ENCODE results near the gene PTPRG. TPM values are rescaled to one million over a fixed set of nuclear protein-coding genes. Genes with fewer than 3 reads are reported as not detected.
A peak's percentile ranks its signal among the peaks of the same experiment; 100 is the strongest.

The PTPRG gene
- total RNA-seq, 2 donors from 2014 or later, result 26.0 to 26.3 TPM

GRCh38 chr3:61687206-61687605, 125.8 kb downstream of the PTPRG start:
- DNase-seq, result peak; percentile 29
- H3K27ac ChIP-seq, result no peak overlapping the region
- TF ChIP-seq, protein P1, sequence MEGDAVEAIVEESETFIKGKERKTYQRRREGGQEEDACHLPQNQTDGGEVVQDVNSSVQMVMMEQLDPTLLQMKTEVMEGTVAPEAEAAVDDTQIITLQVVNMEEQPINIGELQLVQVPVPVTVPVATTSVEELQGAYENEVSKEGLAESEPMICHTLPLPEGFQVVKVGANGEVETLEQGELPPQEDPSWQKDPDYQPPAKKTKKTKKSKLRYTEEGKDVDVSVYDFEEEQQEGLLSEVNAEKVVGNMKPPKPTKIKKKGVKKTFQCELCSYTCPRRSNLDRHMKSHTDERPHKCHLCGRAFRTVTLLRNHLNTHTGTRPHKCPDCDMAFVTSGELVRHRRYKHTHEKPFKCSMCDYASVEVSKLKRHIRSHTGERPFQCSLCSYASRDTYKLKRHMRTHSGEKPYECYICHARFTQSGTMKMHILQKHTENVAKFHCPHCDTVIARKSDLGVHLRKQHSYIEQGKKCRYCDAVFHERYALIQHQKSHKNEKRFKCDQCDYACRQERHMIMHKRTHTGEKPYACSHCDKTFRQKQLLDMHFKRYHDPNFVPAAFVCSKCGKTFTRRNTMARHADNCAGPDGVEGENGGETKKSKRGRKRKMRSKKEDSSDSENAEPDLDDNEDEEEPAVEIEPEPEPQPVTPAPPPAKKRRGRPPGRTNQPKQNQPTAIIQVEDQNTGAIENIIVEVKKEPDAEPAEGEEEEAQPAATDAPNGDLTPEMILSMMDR (IDR thresholded peaks at IDR 0.05), result no peak
- no peaks in the 10 kb centered on the region for H3K9me3 ChIP-seq
- no peaks in the 10 kb centered on the region for H3K27me3 ChIP-seq
- no peaks in the 10 kb centered on the region for H3K36me3 ChIP-seq
- H3K9ac ChIP-seq (ENCODE audit: low read depth in 2 of 2, low read length in 2 of 2), result no peak overlapping the region
- H3K4me3 ChIP-seq, result no peak overlapping the region
- intact Hi-C loops (cut with DNase I), result no loop called here
- H3K4me1 ChIP-seq, result no peaks in the 10 kb centered on the region

GRCh38 chr3:61687663-61688306, 126.4 kb downstream of the PTPRG start:
- no peak overlapping the region for H3K27ac ChIP-seq
- H3K4me1 ChIP-seq, result no peaks in the 10 kb centered on the region
- TF ChIP-seq, protein P1 (IDR thresholded peaks at IDR 0.05), result no peak
- intact Hi-C loops (cut with DNase I), result no loop called here
- no peak overlapping the region for H3K4me3 ChIP-seq
- DNase-seq, result no peak
- H3K9me3 ChIP-seq, result no peaks in the 10 kb centered on the region
- no peaks in the 10 kb centered on the region for H3K27me3 ChIP-seq
- no peaks in the 10 kb centered on the region for H3K36me3 ChIP-seq
- no peak overlapping the region for H3K9ac ChIP-seq (ENCODE audit: low read depth in 2 of 2, low read length in 2 of 2)

DNA sequence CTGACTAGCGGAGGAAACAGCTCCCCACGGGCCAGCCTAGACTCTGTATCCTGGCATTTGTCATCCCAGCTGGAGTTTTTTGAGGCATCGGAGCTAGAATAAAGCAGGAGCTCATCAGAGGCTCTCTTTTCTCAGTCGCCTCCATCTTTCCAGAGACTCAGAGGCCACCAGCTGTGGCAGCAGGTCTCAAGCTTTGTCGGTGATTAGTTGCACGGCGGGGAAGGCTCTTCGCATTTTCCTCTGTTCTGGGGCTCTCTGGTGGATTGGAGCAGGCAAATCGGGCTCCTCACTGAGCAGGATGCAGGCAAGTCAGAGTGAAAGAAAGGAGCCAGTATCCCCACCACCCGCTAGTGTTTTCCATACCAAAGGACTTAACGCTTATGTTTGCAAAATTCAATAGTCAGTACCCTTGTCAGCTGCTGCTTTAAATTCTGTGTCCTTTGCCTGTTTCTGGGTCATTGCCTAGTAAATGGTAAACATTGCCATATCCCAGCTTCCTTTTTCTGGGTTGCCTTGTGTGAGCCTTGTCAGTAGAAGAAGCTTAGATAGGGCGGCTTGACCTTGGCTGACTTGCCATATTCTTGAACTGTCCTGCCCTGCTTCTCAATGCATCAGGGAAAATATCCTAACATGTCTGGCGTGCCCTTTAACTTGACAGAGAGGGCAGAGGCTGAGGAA, 127.1 kb downstream of the PTPRG start:
- TF ChIP-seq, protein P1 (IDR thresholded peaks at IDR 0.05), result no peak
- intact Hi-C loops (cut with DNase I), result no loop called here
- H3K9ac ChIP-seq (ENCODE audit: low read depth in 2 of 2, low read length in 2 of 2), result no peak overlapping the region
- no peak overlapping the region for H3K27ac ChIP-seq
- no peaks in the 10 kb centered on the region for H3K27me3 ChIP-seq
- no peak overlapping the region for H3K4me3 ChIP-seq
- H3K9me3 ChIP-seq, result no peaks in the 10 kb centered on the region
- no peaks in the 10 kb centered on the region for H3K4me1 ChIP-seq
- H3K36me3 ChIP-seq, result no peaks in the 10 kb centered on the region
- DNase-seq, result no peak

- Histone ChIP-seq H3K27me3 (no peaks in the 10 kb centered on the region), H3K9ac (ENCODE audit: low read depth in 2 of 2, low read length in 2 of 2) (no peak overlapping the region), H3K36me3 (no peaks in the 10 kb centered on the region), H3K27ac (no peak overlapping the region), H3K4me1 (no peaks in the 10 kb centered on the region), H3K4me3 (no peak overlapping the region), H3K9me3 (no peaks in the 10 kb centered on the region)
- intact Hi-C loops (cut with DNase I), result no loop called here
- DNase-seq, result no peak
- TF ChIP-seq, protein P1 (IDR thresholded peaks at IDR 0.05), result no peak
Measured at GRCh38 chr3:61690016-61690415, 128.6 kb downstream of the PTPRG start.

DNA sequence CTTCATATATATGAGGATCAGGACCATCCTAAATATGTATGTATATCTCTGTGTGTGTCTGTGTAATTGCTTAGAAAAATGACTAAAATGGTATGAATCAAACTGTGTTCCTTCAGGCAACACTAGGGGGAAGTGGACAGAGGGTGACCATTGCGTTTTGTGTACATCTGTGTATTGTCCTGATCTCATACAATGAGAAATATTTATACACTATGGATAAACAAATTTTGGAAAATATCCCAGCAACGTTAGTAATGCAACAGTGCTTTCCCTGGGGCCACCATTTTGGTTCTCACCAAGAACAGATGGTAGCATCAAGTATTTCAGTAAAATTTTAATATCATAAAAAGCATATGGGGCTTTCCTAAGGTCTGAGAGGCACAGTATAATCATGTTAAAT, 130.1 kb downstream of the PTPRG start:
- Histone ChIP-seq H3K4me3 (no peak overlapping the region), H3K27me3 (no peaks in the 10 kb centered on the region)
- intact Hi-C loops (cut with DNase I), result no loop called here

More for the DNA sequence above, 130.1 kb downstream of the PTPRG start:
- Histone ChIP-seq H3K36me3 (no peaks in the 10 kb centered on the region), H3K9ac (ENCODE audit: low read depth in 2 of 2, low read length in 2 of 2) (no peak overlapping the region), H3K27ac (no peak overlapping the region), H3K4me1 (no peaks in the 10 kb centered on the region), H3K9me3 (no peaks in the 10 kb centered on the region)
- TF ChIP-seq, protein P1 (IDR thresholded peaks at IDR 0.05), result no peak
- DNase-seq, result no peak
